Liver (tissue), 3 donors: ENCODE measurements around the gene LEMD2.

Experiments
- FOXA2 ChIP-seq: IDR thresholded peaks from 2 replicates; pipeline ENCODE4 v1.6.1; 2016; ENCODE audit warnings: antibody characterized with exemption
- GABPA ChIP-seq, 2 donors: IDR thresholded peaks in 1 of 2; conservative IDR thresholded peaks in 1 of 2; 2 replicates each; pipeline ENCODE4 v1.6.1; 2016; ENCODE audit warnings: antibody characterized with exemption in 2 of 2, mild to moderate bottlenecking in 1 of 2, moderate library complexity in 1 of 2
- HNF4A ChIP-seq, 2 donors: conservative IDR thresholded peaks; 2 replicates each; pipeline ENCODE4 v1.6.1; 2016; ENCODE audit warnings: antibody characterized with exemption in 2 of 2, mild to moderate bottlenecking in 2 of 2
- JUND ChIP-seq, 2 donors: IDR thresholded peaks; 2 replicates each; pipeline ENCODE4 v1.6.1; 2016; ENCODE audit warnings: antibody characterized with exemption in 2 of 2
- NR2F2 ChIP-seq: IDR thresholded peaks from 2 replicates; pipeline ENCODE4 v1.6.1; 2016; ENCODE audit warnings: antibody characterized with exemption
- RAD21 ChIP-seq, 2 donors: IDR thresholded peaks; 2 replicates each; pipeline ENCODE4 v1.6.1; 2016; ENCODE audit warnings: antibody characterized with exemption in 2 of 2, mild to moderate bottlenecking in 2 of 2
- RXRA ChIP-seq, 2 donors: IDR thresholded peaks; 2 replicates each; pipeline ENCODE4 v1.6.1; 2017 to 2018; ENCODE audit warnings: antibody characterized with exemption in 2 of 2, mild to moderate bottlenecking in 1 of 2
- TAF1 ChIP-seq: conservative IDR thresholded peaks from 2 replicates; pipeline ENCODE4 v1.6.1; 2016; ENCODE audit warnings: antibody characterized with exemption, mild to moderate bottlenecking
- YY1 ChIP-seq: IDR thresholded peaks from 2 replicates; pipeline ENCODE4 v1.6.1; 2016; ENCODE audit warnings: antibody characterized with exemption, mild to moderate bottlenecking
- TF ChIP-seq, protein P1 (sequence below): fragments of 150-350 bp; IDR thresholded peaks from 2 replicates; pipeline ENCODE4 v1.5.1; 2017; ENCODE audit warnings: improper control_type of control experiment, low read depth, low read length; ENCODE audit not compliant: missing input control
- TF ChIP-seq, protein P2 (sequence below): IDR thresholded peaks from 2 replicates; pipeline ENCODE4 v1.6.1; 2016; ENCODE audit warnings: antibody characterized with exemption
- TF ChIP-seq, protein P3 (sequence below): IDR thresholded peaks from 2 replicates; pipeline ENCODE4 v1.6.1; 2016; ENCODE audit warnings: antibody characterized with exemption, mild to moderate bottlenecking
- TF ChIP-seq, protein P4 (sequence below): IDR thresholded peaks from 2 replicates; pipeline ENCODE4 v1.6.1; 2016; ENCODE audit warnings: antibody characterized with exemption
- TF ChIP-seq, protein P5 (sequence below): IDR thresholded peaks from 2 replicates; pipeline ENCODE4 v1.6.1; 2016; ENCODE audit warnings: antibody characterized with exemption
- donor health status: healthy.
- donor health status: healthy.

DNA sequence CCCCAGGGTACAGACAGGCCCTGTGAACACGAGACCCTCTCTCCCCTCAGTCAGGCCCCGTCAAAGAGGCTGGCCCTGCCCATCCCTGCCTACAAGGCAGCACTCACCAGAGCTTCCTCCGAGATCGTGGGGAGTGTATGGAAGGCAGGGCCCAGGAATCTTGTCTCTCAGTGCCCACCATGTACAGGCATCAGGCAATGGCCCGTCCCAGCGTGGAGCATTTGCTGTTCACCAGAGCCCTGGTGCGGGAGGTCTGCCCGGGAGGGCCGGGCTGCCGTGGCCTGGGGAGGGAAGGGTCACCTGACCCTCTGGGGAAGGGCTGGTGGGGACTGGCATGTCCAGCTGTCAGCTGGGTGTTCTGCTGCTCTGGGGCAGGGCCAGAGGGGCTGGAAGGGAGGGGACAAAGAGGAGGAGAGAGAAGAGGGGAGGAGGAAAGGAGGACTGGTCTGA lies 42.3 kb downstream of the LEMD2 start, which contains the start of gene IP6K3:
- TF ChIP-seq, protein P1, sequence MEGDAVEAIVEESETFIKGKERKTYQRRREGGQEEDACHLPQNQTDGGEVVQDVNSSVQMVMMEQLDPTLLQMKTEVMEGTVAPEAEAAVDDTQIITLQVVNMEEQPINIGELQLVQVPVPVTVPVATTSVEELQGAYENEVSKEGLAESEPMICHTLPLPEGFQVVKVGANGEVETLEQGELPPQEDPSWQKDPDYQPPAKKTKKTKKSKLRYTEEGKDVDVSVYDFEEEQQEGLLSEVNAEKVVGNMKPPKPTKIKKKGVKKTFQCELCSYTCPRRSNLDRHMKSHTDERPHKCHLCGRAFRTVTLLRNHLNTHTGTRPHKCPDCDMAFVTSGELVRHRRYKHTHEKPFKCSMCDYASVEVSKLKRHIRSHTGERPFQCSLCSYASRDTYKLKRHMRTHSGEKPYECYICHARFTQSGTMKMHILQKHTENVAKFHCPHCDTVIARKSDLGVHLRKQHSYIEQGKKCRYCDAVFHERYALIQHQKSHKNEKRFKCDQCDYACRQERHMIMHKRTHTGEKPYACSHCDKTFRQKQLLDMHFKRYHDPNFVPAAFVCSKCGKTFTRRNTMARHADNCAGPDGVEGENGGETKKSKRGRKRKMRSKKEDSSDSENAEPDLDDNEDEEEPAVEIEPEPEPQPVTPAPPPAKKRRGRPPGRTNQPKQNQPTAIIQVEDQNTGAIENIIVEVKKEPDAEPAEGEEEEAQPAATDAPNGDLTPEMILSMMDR, result no peak
- no peak for TF ChIP-seq RAD21 (IDR thresholded peaks at IDR 0.05)
- TF ChIP-seq, protein P2, sequence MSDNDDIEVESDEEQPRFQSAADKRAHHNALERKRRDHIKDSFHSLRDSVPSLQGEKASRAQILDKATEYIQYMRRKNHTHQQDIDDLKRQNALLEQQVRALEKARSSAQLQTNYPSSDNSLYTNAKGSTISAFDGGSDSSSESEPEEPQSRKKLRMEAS, result no peak
- TF ChIP-seq, protein P3, sequence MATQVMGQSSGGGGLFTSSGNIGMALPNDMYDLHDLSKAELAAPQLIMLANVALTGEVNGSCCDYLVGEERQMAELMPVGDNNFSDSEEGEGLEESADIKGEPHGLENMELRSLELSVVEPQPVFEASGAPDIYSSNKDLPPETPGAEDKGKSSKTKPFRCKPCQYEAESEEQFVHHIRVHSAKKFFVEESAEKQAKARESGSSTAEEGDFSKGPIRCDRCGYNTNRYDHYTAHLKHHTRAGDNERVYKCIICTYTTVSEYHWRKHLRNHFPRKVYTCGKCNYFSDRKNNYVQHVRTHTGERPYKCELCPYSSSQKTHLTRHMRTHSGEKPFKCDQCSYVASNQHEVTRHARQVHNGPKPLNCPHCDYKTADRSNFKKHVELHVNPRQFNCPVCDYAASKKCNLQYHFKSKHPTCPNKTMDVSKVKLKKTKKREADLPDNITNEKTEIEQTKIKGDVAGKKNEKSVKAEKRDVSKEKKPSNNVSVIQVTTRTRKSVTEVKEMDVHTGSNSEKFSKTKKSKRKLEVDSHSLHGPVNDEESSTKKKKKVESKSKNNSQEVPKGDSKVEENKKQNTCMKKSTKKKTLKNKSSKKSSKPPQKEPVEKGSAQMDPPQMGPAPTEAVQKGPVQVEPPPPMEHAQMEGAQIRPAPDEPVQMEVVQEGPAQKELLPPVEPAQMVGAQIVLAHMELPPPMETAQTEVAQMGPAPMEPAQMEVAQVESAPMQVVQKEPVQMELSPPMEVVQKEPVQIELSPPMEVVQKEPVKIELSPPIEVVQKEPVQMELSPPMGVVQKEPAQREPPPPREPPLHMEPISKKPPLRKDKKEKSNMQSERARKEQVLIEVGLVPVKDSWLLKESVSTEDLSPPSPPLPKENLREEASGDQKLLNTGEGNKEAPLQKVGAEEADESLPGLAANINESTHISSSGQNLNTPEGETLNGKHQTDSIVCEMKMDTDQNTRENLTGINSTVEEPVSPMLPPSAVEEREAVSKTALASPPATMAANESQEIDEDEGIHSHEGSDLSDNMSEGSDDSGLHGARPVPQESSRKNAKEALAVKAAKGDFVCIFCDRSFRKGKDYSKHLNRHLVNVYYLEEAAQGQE, result no peak
- no peak for TF ChIP-seq HNF4A (conservative IDR thresholded peaks at IDR 0.05)
- TF ChIP-seq, protein P4, sequence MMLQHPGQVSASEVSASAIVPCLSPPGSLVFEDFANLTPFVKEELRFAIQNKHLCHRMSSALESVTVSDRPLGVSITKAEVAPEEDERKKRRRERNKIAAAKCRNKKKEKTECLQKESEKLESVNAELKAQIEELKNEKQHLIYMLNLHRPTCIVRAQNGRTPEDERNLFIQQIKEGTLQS, result no peak
- TF ChIP-seq RXRA (IDR thresholded peaks at IDR 0.05), result no peak
- no peak for TF ChIP-seq TAF1
- TF ChIP-seq GABPA (IDR thresholded peaks at IDR 0.05 in 1 of 2, conservative IDR thresholded peaks at IDR 0.05 in 1 of 2), result no peak
- no peak for TF ChIP-seq YY1
- no peak for TF ChIP-seq FOXA2
- TF ChIP-seq JUND (IDR thresholded peaks at IDR 0.05), result no peak
- TF ChIP-seq NR2F2, result no peak
- TF ChIP-seq, protein P5, sequence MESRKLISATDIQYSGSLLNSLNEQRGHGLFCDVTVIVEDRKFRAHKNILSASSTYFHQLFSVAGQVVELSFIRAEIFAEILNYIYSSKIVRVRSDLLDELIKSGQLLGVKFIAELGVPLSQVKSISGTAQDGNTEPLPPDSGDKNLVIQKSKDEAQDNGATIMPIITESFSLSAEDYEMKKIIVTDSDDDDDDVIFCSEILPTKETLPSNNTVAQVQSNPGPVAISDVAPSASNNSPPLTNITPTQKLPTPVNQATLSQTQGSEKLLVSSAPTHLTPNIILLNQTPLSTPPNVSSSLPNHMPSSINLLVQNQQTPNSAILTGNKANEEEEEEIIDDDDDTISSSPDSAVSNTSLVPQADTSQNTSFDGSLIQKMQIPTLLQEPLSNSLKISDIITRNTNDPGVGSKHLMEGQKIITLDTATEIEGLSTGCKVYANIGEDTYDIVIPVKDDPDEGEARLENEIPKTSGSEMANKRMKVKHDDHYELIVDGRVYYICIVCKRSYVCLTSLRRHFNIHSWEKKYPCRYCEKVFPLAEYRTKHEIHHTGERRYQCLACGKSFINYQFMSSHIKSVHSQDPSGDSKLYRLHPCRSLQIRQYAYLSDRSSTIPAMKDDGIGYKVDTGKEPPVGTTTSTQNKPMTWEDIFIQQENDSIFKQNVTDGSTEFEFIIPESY, result no peak
